CD4-positive, alpha-beta T cell treated with Interferon gamma for 1 hour (primary cell): Measurements from ENCODE around the gene GIT2.
A peak's percentile ranks its signal among the peaks of the same experiment; 100 is the strongest.

Experiments
- DNase-seq: peaks from one replicate; pipeline ENCODE4 v3.0.0-alpha.2; 2020

Gene GIT2

DNA sequence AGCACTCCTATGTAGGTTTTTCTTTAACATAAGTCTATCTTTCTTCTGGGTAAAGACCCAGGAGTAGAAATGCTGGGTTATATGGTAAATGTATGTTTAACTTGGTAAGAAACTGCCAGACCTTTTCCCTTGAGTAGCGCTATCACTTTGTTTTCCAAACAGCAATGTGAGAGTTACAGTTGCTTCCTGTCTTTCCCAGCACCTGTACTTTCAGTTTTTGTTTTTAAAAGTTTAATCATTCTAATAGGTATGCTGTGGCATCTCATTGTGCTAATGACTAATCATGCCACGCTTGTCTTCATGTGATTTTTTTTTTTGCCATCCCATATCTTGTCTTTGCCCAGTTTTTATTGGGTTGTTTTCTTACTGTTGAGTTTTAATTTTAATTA lies 28.1 kb downstream of the GIT2 start:
- no peak for DNase-seq

DNA sequence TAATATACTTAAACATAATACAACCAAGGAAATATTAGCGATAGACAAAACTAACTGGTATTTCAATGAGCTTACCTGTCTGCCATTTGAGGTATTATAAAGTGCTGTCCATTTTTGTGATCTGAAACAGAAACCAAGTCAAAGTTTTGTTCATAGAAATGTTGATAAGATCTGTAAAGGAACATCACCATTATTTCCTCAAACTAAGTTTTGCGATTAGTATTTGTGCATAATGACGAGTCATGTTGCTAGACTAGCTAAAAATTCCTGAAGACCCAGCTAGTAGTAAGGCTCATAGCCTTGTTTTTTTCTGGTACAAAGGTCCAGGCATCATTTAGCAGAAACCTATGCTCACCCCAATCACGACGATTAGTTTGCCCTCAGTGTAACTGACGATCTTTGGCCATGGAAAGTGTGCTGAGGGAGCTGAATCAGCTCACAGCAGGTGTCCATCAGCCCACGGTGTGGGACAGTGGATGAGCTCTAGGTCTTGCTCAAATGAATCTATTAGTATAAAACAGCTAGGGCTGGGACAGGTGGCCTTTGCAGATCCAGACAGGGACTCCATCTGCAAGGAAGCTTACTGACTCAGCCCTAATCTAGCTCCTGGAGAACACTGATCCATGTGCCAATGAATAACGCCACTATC lies 28.7 kb downstream of the GIT2 start:
- DNase-seq, result no peak

DNA sequence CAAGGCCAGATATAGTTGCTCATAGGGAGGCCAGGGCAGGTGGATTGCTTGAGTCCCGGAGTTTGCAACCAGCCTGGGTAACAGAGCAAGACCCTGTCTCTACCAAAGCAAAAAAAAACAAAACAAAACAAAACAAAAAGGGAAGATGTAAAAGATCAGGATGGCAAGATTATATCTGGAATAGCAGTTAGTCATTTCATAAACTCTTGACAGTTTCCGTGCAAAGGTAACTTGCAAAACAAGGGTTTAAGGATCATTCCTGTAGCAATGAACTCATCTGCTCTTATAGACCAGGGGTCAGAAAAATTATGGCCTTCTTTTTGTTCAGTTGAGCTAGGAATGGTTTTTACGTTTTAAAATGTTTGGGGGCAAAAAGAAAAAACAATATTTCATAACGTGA lies 29.6 kb downstream of the GIT2 start:
- DNase-seq, result no peak

DNA sequence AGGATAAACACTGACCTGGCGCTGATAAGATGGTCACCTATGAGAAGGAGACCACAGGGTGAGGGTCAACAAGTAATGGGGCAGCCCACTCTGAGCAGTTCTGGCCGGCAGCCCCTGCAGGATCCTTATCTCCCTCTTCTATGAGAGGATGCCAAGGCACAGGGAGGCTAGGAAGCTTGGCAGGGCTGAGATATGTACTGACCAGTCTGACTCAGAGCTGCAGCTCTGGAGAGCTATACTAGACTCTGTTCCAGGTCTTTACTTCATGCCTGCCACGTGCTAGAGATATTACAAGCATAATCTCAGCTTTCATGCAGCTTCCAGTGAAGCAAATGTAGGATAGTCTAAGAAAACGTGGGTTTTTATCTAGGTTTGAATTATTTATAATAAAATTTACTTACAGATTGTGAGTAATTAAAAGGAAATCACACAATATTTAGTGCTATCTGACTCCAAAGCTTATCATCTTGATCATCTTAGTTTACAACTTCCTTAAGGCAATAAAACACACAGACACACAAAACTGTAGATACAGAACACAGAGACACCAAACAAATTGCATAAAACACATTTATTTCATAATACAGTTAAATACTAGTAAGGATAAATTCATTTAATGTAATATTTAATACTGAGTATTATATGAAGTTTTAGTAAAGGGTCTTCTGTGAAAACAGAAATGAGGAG lies 32.3 kb downstream of the GIT2 start:
- no peak for DNase-seq

DNA sequence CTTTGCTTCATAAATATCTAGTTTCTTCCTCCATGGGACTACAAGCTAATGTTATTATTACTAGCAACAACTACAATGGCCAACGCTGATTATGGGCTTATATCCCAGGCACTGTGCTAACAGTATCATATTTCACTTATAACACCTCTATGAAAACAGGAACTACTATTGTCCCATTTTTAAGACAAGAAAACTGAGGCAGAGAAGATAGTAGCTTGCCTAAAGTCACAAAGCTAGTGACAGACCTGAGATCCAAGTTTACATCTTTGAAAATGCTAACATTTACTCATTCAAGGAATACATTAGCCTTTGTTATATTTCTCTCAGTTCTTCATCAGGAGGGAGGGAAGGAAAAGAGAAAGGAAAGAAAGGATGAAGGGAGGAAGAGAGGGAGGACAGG lies 32.8 kb downstream of the GIT2 start:
- no peak for DNase-seq

DNA sequence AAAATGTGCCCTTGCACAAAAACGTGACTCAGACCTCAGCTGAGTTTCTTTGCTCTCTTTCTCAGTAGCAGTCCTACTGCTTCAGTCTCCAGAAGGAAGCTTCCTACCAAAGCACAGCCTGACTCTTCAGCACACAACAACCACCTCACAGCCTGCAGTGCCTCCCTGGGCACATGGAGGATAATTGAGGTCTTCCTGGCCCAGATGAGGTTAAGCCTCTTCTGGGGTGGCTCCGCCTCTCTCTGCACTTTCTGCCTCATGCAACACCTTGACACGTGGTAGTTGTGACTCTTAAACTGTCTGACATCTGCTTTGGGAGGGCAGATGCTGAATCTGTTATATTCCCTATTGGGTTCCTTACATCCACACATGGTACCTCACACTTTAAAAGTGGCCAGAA lies 33.8 kb downstream of the GIT2 start:
- no peak for DNase-seq

DNA sequence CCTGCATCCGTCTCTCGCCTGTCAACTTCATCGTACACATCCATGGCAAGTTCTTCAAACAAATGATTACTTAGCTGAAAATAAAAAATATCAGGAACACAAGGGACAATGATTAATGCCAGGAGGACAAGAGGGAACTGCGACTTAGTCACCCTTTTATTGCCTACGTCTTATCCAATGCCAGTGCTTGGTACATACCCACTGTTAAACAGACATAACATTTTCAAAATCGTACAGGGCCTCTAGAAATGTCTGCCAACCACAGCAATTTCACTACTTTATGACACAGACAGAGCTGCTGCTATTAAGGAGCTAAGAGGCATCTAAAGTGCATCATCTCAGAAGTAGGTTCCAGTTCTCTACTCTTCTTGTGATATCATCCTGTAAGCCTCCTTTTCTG lies 34.6 kb downstream of the GIT2 start:
- no peak for DNase-seq

DNA sequence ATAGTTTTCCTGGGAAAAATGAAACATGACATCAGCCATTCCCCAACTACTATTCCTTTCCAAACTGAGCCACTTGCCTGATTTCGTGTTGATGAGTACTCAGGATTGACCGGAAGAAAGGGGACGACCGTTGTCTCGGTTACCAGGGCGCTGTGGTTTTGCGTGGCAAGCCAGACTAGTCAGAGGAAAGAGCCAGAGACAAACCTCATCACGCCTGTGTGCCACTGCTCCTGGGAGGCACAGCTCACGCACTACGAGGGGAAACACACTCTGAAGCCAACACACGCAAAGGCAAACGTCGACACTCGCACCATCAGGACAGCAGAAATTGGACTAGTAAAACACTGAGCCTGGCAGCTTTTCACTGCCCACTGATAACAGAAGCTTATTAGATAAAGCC lies 35.0 kb downstream of the GIT2 start:
- no peak for DNase-seq

DNA sequence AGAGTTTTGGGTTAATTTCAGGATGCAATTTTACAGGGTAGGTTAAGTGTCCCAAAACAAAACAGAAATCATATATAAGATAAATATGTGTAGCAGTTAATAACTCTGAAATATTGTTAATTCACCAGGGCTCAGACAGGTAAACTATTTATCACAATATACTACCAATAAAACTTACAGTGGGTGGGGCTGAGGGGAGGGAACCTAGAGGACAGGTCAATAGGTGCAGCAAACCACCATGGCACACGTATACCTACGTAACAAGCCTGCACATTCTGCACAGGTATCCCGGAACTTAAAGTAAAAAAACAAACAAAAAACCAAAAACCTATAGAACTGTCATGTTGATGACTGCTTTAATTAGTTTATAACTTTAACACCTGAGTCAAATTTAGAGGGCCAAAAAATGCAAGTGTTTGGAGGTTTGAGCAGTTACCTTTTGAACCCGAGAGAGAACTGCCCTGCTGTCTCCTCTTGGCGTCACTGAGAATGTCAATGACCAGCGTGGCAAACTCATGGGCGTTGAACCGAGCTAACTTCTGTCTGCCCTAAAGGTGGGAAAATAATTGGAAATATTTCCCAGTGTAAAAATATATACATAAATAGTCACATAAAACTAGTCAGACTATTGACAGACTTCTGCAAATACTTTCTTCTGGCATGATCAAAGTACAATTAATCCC lies 36.6 kb downstream of the GIT2 start:
- no peak for DNase-seq

DNA sequence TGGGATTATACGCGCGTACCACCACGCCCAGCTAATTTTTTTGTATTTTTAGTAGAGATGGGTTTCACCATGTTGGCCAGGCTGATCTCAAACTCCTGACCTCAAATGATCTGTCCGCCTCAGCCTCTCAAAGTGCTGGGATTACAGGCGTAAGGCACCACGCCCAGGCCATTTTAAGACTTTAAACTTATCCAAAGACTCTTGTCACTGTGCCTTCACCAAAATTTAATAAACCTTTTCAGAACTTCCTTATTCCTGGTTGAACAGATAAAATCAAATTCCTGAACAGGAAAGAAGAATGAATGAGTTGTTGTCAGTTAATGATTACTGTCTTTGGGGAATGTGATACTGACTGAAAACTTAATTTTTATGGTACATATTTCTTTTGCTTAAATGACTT lies 37.8 kb downstream of the GIT2 start:
- no peak for DNase-seq

DNA sequence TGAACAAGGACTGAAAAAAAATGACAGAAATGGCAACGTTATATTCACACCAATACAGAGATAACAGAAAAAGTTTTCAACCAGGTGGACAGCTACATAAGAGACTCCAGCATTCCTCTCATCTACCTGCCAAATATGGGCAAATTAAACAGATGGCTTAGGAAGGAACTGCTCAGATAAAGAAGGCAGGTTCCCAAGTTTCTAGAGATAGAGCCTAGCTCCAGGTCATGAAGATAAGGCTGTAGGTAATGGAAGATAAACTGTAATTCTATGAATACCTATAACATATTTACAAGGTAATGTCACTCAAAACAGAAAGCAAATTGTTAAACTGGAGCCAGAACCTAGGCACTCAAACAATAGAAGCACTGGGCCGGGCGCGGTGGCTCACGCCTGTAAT lies 42.5 kb downstream of the GIT2 start:
- DNase-seq, result no peak

DNA sequence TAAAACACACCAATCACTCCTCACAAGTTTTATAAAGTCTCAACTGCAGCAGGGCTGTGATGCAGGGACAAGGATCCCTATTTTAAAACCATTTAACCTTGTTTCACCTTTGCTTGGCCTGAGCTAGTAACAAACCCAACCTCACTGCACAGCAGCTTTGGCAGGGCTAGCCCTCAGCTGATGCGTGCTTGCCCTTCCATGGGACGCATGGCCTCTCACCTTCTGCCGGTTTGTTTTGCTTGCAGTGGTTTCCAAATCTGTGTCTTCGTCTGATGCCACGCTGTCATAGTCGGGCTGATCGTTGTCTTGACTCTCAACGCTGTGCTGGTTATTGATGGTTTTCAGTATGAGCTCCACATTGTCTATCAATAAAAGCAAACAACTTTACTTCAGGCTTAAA lies 43.3 kb downstream of the GIT2 start:
- DNase-seq, result no peak

DNA sequence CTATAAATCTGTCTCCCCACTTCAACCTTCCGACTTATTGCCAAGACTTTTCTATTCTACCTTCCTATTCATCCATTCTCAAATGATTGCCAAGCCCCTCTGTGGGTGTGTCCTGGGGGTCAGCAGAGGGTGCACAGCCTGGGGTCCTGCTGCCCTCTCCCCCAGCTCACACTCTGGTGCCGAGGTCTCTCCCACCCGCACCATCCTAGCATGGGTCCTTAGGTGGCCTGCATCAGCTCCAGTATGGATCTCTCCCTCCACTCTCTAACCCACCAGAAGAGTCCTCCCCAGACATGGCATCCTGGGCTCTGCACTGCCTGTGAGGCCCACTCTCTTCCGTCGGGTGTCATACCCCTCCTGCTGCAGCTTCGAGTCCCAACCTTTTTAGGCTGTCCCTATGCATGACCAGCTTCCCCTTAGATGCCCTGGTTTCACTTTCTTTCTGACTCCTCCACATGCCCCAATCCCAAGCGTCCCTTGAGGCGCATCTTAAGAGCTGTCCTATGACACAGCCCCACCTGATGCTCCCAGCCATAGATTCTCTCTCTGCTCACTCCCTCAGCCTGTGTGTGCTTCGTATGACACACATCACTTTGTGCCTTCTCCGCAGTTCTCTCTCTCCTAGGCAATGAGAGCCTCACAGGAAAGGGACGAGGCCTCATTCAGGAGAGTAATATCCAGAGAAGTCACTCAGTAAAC lies 43.9 kb downstream of the GIT2 start:
- peak; percentile 7 for DNase-seq

DNA sequence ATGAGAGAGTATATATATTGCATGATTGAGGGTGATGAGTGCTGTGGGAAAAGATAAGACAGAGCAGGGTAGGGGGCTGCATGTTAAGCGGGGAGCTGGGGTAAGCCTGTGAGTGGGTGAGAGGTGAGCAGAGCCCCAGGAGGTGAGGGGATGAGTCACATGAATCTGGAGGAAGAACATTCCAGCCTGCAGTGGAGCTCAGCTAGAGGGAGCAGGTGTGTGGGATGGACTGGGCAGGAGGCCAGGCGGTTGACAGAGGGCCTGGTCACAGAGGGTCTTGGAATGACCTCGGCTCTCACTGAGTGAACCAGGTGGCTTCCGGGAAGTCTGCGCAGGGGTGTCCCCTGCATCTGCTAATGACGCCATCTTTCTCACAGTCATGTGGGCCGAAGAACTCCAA lies 44.4 kb downstream of the GIT2 start:
- DNase-seq, result no peak

DNA sequence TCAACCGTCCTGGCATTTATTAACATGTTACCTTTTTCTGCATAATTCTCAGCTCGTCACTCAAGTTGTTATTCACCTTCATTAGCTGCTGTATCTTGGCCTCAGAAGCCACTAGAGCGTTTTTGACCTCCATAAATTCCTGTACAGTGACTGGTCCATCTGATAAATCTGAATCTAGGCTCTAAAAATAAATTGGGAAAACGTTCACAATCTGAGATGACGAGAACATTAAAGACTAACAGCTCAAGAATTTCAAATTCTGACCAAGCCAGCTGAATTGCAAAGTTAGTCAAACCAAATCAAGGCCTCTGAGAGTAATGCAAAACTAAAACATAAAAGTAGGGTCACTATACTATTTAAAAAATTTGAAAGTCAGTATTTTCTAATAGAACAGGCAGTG lies 45.0 kb downstream of the GIT2 start:
- DNase-seq, result no peak

DNA sequence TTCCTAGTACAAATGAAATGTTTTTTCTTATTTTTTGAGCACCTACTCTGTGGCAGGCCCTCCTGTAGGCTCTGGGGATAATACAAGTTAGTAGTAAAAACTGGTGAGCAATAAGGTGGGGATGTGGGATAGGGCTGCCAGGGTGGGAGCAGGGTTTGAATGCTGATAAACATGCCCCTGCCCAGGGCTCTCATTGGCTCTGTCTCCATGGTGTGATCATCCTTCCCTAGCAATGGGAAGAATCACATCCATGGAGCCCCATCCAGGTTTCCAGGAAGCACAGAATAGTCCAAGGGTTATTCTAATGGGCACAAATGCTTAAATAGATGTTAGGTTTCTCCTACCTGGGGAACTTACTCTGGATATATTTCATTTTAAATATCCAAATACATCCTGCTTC lies 45.5 kb downstream of the GIT2 start:
- no peak for DNase-seq

DNA sequence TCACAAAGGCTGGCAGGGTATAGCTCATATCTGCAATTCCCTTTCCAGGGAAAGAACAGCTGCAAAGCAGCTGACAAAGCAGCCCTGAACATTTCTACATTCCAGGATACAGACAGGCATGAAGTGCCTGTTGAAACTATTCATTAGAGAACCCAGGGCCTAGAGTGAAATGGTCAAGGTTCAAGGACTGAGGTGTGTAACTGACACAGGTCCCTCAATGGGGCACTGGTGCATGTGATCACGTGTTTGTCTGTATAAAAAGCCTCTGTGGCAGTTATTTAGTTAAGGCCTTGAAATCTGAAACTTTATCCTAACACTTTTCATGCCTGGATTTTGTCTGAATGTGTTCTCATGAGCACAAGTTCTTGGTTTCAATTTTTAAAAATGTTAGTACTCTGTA lies 47.1 kb downstream of the GIT2 start:
- DNase-seq, result no peak

DNA sequence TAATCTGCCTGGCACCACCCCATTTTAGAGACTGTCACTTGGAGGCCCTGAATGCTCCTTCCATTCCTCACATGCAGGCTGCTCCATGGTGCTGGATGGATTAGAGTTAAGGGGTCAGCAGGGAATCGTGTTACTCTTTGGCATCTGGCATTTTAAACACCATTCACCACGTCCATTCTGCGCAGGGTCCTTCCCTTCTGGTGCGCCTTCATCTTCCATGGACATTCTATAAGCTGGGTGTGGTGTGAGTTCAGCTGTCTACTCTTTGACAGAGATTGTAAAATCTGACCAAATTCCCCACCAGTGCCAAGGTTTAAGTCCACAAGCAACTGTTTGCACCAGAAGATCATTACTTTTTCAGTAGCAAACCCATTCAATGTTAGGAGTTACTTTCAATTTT lies 47.8 kb downstream of the GIT2 start:
- DNase-seq, result no peak

DNA sequence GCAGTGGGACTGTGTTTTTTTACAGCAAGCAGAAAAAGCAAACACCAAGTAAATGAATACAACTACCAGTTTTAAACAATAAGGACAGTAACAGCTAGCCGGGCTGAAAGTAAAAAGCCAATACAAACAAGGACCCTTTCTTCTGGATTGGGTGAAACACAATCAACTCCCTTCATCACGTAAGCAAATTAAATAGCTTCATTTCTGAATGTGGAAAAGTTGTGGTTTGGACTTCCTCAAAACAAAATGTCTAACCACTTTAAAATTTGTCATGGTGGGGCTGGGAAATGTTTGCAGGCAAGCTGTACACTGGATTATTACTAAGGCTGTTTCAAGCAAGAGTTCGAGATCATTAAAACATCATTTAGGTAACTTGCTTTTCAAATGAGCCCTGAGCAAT lies 48.6 kb downstream of the GIT2 start:
- DNase-seq, result no peak

DNA sequence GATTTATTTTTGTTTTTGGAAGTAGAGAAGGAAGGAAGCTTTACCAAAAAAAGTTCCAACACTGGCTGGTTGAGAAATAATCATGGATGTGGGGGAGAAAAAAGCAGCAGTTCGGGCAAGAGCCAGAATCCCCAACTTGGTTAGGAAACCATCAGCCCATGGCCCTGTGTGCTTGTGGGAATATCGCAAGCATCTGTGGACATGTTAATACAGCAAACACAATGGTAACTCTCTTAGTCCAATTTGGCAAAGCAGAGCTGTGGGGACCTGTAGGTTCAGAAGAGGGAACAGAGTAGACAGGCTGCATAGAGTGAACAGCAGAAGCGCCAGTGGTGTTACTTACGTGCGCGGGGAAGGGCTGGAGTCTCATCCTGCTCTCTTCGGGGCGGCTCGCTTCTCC lies 49.3 kb downstream of the GIT2 start:
- no peak for DNase-seq

DNA sequence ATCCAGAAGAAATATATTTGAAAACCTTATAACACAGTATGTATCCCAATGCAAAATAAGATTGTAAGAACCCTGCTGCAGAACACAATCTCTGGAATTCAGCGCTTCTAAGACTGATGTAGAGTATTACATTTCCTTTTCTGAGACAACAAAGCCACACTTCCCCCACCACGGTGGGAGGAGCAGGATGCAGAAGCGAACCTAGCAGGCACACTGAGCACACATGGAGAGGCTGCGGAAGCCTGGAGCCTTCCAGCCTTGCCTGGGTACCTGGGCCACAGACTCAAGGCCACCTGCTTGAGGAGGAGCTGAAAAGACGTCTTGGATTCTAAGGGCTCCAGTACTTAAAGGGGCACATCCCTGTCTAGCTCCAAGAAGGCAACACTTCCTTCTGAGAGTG lies 49.7 kb downstream of the GIT2 start:
- DNase-seq, result no peak

DNA sequence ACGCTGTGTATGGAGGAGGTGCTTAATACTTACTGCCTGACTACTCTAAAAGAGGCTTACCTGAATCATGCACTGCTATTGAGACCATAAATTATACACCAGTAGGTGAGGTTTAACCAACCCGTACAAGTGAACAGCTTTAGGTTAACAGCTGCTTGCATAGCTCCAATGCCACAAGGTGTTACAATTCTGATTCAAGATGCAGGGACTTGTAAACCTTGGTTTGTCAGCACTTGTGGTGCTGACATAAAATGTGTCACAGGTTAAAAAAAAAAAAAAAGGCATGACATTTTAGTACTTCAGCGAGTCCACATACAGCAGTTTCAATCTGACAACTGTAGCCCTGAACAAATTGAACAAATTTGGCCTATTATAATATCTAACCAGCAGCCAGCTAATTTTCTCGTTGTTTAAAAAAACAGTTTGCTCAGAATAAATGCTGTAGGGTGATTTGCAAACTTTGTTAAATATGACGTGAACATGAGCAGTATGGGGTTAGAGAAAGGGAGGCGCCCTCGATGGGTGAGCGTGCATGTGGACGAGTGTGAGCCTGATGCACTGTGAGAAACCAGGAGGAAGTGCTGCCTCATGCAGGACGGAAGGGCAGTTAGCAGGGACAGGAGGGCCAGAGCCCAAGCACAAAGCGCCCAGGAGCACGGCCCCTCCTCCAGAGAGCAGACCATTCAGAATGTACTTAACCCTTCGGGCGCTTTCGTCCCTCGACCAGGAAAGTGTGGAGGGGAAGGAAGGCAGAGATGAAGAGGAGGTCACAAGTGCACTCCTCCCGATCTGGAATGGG lies 51.4 kb downstream of the GIT2 start:
- peak; percentile 3 for DNase-seq

DNA sequence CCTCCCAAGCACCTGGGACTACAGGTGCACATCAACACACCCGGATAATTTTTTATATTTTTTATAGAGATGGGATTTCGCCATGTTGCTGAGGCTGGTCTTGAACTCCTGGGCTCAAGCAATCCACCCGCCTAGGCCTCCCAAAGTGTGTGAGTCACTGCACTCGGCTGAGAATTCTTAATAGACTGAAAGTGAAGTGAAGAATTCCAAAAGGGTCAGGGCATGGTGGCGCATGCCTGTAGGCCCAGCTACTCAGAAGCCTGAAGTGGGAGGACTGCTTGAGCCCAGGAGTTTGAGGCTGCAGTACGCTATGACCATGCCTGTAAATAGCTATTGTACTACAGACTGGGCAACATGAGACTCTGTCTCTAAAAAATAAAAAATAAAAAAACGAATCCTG lies 52.4 kb downstream of the GIT2 start:
- DNase-seq, result no peak
